Mesodermal cell (in vitro differentiated cells): ENCODE measurements around the gene OSTF1.

ENCODE experiments used
- H3K27ac ChIP-seq: 2 replicates; pipeline ENCODE4 v1.7.0; 2013; ENCODE audit warnings: mild to moderate bottlenecking, low read depth, low read length, moderate library complexity; ENCODE audit not compliant: severe bottlenecking
- H3K36me3 ChIP-seq: 2 replicates; pipeline ENCODE4 v1.7.1; 2013; ENCODE audit warnings: mild to moderate bottlenecking, low read length, moderate library complexity; ENCODE audit not compliant: control insufficient read depth, insufficient read depth
- H3K4me1 ChIP-seq: one replicate; pipeline ENCODE4 v1.7.1; 2013; ENCODE audit warnings: mild to moderate bottlenecking, low read length; ENCODE audit not compliant: insufficient read depth, control insufficient read depth, poor library complexity, severe bottlenecking
- H3K4me3 ChIP-seq: 2 replicates; pipeline ENCODE4 v1.7.0; 2013; ENCODE audit warnings: low read length, control low read depth, mild to moderate bottlenecking; ENCODE audit not compliant: insufficient read depth, poor library complexity, severe bottlenecking; ENCODE audit errors: extremely low read depth
- H3K9me3 ChIP-seq: 2 replicates; pipeline ENCODE4 v1.7.1; 2013; ENCODE audit warnings: mild to moderate bottlenecking, low read length, moderate library complexity; ENCODE audit not compliant: control insufficient read depth
- WGBS, 2 experiments: methylation state at CpG; one replicate each; pipeline ENCODE4 v1.1.5; 2013; ENCODE audit warnings: missing lambda C conversion rate in 2 of 2; ENCODE audit not compliant: insufficient coverage in 2 of 2; 5-methylcytosine and 5-hydroxymethylcytosine counted together

OSTF1 gene

DNA sequence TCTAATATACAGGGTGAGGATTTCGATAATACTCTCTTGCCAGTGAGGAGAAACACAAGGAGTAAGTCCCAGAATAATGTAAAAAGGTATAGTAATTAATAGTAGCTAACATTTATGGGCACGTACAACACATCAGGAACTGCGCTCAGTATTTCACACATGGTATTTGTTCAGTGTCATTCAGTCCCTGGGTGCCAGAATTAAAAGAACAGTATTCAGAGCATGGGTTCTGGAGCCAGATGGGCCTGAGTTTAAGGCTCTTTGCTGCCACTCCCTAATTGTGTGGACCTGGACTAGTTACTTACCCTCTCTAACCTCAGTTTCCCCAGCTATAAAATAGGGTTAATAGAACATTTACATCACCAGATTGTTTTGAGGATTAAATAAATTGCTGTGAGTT is 16.3 kb downstream of the OSTF1 start:
- H3K36me3 ChIP-seq: peaks cover 7% of the 10 kb centered on the region
- H3K4me1 ChIP-seq: peaks cover 22% of the 10 kb centered on the region
- no peaks in the 10 kb centered on the region for H3K9me3 ChIP-seq
- H3K4me3 ChIP-seq: no peak overlapping the region
- H3K27ac ChIP-seq: no peak overlapping the region
- 87 to 91% methylated on average over 2 to 3 of the region's 3 CpGs for WGBS, 2 experiments

DNA sequence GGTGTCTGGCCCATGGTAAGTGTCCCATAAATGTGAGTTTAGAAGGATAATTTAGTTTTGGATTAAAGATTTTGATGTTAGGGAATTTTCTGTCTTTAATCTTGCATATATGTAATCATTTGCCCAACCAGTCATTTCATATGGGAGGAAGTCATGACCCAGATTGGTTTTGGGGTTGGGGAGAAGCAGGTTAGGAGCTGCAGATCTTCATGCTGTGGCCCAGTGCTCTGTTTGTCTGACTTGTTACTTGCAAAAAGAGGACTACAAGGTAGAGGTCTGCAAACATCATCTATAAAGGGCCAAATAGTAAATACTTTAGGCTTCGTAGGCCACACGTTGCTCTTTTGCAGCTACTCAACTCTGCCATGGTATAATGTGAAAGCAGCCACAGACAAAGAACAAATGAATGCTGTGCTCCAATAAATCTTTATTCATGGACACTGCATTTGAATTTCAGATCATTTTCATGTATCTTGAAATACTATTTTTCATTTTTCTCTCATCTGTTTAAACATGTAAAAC is 16.8 kb downstream of the OSTF1 start:
- H3K9me3 ChIP-seq: no peaks in the 10 kb centered on the region
- H3K27ac ChIP-seq: no peak overlapping the region
- H3K4me1 ChIP-seq: peaks cover 24% of the 10 kb centered on the region
- H3K4me3 ChIP-seq: no peak overlapping the region
- WGBS, 2 experiments: 93 to 100% methylated on average over 2 of the region's 2 CpGs
- H3K36me3 ChIP-seq: peaks cover 7% of the 10 kb centered on the region

DNA sequence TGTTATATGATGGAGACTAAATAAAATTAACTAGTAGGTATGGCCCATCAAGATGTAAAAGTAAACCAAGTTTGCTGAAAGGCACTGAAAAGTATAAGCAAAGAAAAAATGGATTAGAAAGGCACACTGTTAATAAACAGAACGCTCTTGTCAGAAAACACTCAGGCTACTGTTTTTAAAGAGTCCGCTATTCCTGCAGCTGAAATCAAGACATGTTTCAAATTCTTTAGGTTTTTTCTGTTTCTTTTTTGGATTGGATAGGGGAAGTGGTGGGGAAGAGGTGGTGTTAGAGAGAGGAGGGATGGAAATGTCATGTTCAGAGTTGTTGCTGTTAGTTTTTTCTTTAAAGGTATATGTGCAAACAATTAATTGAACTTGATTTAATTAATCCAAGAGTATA is 17.5 kb downstream of the OSTF1 start:
- Histone ChIP-seq H3K27ac (peak overlapping the region; percentile 38), H3K36me3 (peaks cover 7% of the 10 kb centered on the region), H3K4me3 (no peak overlapping the region), H3K9me3 (no peaks in the 10 kb centered on the region), H3K4me1 (peaks cover 23% of the 10 kb centered on the region)
- 43 to 83% methylated on average over 1 of the region's 2 CpGs for WGBS, 2 experiments

DNA sequence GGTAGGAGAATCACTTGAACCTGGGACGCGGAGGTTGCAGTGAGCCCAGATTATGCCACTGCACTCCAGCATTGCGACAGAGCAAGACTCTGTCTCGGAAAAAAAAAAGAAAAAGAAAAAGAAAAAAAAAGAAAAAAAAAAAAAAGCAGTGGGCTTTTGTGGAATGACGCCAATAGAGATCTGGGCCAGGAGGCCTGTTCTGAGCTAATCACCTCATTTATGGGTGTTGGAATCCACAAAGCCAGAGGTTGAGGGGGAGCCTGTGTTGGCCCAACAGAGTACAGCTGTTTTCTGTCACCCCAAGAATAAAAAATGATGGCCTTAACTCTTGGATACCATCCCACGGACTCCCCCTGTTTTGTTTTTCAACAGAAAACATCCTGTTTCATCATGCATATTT is 18.5 kb downstream of the OSTF1 start:
- Histone ChIP-seq H3K4me1 (peaks cover 19% of the 10 kb centered on the region), H3K36me3 (peaks cover 7% of the 10 kb centered on the region), H3K9me3 (no peaks in the 10 kb centered on the region), H3K27ac (no peak overlapping the region), H3K4me3 (no peak overlapping the region)
- WGBS, 2 experiments: 85 to 100% methylated on average over 1 to 4 of the region's 6 CpGs

DNA sequence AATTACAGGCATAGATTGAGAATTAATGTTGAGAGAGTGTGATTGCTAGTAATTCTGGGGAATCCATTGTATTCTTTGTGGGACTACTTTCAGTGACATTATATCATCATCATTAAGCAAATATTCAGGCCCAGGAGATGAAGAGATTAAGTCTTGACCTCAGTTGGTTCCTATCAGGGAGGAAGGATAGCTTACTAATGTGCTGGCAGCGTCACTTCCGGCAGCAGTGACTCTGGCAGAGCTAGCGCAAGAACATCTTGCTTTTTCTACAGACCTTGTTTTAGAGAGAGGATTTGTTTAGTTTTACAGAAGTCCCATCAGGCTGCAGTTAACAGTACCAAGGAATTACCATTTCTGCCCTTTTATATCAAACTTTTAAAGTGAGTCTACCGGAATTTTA is 20.3 kb downstream of the OSTF1 start:
- no peaks in the 10 kb centered on the region for H3K9me3 ChIP-seq
- H3K27ac ChIP-seq: no peak overlapping the region
- peaks cover 19% of the 10 kb centered on the region for H3K4me1 ChIP-seq
- WGBS, 2 experiments: no CpG with 5 or more reads among the region's 4 CpGs
- no peak overlapping the region for H3K4me3 ChIP-seq
- H3K36me3 ChIP-seq: no peaks in the 10 kb centered on the region

DNA sequence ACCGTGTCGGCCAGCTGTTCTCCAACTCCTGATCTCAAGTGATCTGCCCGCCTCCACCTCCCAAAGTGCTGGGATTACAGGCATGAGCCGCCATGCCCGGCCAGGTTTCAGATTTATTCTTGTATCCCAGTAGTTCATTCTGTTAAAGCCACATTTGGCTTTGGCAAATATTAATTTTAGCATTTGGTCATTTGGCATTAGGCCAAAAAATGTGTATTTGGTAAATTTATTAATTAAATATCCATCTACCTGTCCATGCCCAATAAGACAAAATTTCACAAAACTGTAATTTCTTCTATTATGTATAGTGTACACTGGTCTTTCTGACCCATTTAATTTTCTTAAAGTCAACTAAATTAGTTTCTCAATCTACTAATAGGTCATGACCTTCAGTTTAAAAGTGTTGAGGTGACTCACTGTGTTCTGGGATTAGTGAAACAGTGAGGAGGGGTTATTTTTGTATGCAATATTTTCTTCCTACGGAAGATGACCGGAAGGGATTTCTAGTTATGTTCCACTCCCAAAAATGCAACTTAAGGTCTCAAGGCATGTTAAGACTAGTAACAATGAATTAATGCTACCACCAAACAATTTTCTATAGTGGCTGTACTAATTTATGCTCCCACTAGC is 21.0 kb downstream of the OSTF1 start:
- Histone ChIP-seq H3K4me3 (no peak overlapping the region), H3K9me3 (no peaks in the 10 kb centered on the region), H3K27ac (no peak overlapping the region), H3K4me1 (peaks cover 19% of the 10 kb centered on the region), H3K36me3 (no peaks in the 10 kb centered on the region)
- 94 to 95% methylated on average over 4 to 5 of the region's 7 CpGs for WGBS, 2 experiments

DNA sequence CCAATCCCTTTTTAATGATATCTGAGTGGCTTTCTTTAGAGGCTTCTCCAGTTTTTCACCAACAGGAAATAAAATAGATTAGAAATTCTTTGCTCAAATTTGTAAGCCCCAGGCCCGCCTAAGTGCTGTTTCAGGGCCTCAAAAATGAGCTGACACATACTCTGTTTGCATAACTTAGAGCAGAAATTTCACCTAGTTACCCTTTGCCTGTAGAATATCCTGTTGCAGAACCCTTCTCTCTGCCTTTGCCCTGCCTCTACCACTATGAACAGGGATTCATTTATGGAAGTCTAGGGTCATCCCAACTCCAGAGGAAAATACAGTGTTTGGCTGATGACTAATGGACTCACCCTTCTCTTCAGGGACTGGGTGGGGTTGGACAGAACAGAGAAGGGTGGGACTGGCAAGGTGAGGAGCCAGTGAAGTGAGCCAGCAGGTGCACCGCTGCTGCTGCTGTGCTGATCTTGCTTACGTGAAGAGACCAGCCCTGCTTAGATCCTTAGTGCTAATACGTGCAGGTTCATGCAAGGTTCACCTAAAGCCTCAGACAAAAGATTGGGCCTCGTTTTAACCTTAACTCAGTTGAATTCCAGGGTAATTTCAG is 22.8 kb downstream of the OSTF1 start:
- Histone ChIP-seq H3K4me1 (peaks cover 9% of the 10 kb centered on the region), H3K36me3 (no peaks in the 10 kb centered on the region), H3K9me3 (no peaks in the 10 kb centered on the region), H3K27ac (no peak overlapping the region), H3K4me3 (no peak overlapping the region)
- 94 to 96% methylated on average over 5 of the region's 5 CpGs for WGBS, 2 experiments

DNA sequence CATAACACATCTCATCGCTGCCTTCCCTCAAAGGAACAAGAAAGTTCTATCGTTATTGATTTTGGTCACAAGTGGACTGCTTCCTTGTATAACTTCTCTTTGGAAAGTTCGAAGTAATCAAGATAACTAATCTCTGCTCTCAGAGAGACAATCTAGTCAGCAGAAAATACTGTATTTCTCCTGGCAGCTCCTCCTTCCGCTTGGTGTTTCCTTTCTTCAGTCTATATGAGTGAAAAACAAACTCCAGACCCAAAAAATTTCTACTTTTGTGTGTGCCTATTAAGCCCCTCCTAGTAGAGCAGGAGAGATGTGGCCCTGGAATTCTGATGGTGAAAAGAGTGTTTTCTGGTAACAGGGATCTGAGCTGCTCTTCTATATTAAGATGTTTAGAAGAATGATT is 24.5 kb downstream of the OSTF1 start:
- Histone ChIP-seq H3K36me3 (no peaks in the 10 kb centered on the region), H3K27ac (peak overlapping the region; percentile 24), H3K4me1 (peaks cover 9% of the 10 kb centered on the region), H3K9me3 (no peaks in the 10 kb centered on the region), H3K4me3 (no peak overlapping the region)
- 90 to 96% methylated on average over 3 of the region's 4 CpGs for WGBS, 2 experiments

DNA sequence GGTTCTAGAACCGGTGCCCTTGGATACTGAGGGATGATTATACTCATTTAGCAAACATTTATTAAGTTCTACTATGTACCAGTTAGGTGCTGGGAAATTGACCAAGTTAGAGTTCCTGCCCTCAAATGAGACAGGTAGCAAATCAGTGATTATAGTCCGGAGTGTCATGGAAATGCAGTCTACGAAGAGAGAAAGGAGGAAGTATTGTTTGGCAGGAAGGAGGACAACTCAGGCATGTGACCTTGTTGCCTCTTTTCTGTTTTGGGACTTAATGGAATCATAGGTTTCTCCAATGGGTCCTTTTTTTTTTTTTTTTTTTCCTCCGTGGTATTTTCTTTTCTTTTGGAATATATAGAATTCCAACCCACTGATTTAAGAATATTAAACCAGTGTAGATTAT is 28.0 kb downstream of the OSTF1 start:
- Histone ChIP-seq H3K36me3 (peaks cover 19% of the 10 kb centered on the region), H3K4me3 (no peak overlapping the region), H3K27ac (no peak overlapping the region), H3K9me3 (no peaks in the 10 kb centered on the region), H3K4me1 (no peaks in the 10 kb centered on the region)
- WGBS, 2 experiments: 87 to 93% methylated on average over 2 of the region's 4 CpGs

DNA sequence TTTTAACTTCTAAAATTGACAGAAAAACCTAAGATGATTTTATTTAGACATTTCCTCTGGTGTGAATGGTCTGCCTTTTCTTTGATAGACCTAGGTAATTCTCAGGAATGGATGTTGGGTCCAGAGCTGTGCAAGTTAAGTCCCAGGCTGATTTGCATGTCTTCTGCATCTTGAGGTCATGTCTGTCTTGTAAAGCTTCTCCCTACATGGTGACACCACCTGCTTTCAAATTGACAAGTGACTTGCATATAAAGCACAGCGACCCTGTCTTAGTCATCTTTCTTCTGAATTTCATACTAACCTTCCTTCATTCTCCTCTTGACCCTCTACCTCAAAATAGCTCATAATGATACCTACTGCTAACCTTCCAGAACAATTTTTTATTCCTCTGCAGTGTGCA is 29.2 kb downstream of the OSTF1 start:
- Histone ChIP-seq H3K4me1 (no peaks in the 10 kb centered on the region), H3K36me3 (peaks cover 19% of the 10 kb centered on the region), H3K9me3 (no peaks in the 10 kb centered on the region), H3K27ac (no peak overlapping the region), H3K4me3 (no peak overlapping the region)
- 93% methylated on average over 1 of the region's 1 CpG for WGBS, 2 experiments

DNA sequence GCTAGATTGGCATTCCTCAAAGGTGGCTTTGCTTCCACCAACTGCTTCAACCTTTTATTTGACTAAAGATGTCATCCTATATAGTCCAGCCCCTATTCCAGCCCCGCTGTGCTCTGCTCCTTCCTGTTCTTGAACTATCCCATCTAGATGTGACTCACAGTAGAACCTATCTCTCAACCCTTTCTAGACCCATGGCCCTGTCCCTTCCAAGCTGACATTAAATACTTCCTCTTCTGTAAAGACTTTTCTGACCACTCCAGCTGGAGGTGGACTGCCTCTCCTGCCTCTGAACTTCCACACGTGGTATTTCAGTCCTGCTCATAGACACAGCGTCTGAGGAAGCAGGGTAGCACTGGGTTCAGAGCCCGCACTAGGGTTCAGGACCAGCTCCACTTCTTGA is 32.4 kb downstream of the OSTF1 start:
- WGBS, 2 experiments: 85 to 89% methylated on average over 3 to 4 of the region's 4 CpGs
- Histone ChIP-seq H3K4me3 (no peak overlapping the region), H3K9me3 (no peaks in the 10 kb centered on the region)

More for the DNA sequence above, 32.4 kb downstream of the OSTF1 start:
- Histone ChIP-seq H3K4me1 (no peaks in the 10 kb centered on the region), H3K27ac (no peak overlapping the region), H3K36me3 (peaks cover 19% of the 10 kb centered on the region)
